GM12878 (cell line): Measurements from ENCODE around the gene FCRLB. TPM values are rescaled to one million over a fixed set of nuclear protein-coding genes. Genes with fewer than 3 reads are reported as not detected.

ENCODE experiments used
- BACH1 ChIP-seq: fragments of 450-650 bp; IDR thresholded peaks from 2 replicates; pipeline ENCODE4 v1.6.1; 2017; ENCODE audit warnings: mild to moderate bottlenecking, borderline replicate concordance
- CEBPZ ChIP-seq: fragments of 150-350 bp; IDR thresholded peaks from 2 replicates; pipeline ENCODE4 v1.6.1; 2016; ENCODE audit warnings: low read depth, low read length
- CREB1 ChIP-seq: IDR thresholded peaks from 2 replicates; pipeline ENCODE4 v1.6.1; 2012; ENCODE audit warnings: low read depth, mild to moderate bottlenecking, inconsistent platforms
- ESRRA ChIP-seq: IDR thresholded peaks from 2 replicates; pipeline ENCODE4 v1.6.1; 2012; ENCODE audit warnings: mild to moderate bottlenecking, low read length, improper control_type of control experiment
- ETV6 ChIP-seq, 2 experiments: fragments of 450-650 bp in 1 of 2; IDR thresholded peaks in 1 of 2; conservative IDR thresholded peaks in 1 of 2; 2 replicates each; pipeline ENCODE4 v1.6.1; 2014; ENCODE audit warnings: antibody characterized with exemption in 1 of 2, borderline replicate concordance in 1 of 2, low read depth in 1 of 2, mild to moderate bottlenecking in 1 of 2, moderate library complexity in 1 of 2
- FOS ChIP-seq: IDR thresholded peaks from 3 replicates; pipeline ENCODE4 v1.6.1; 2011; ENCODE audit warnings: borderline replicate concordance; ENCODE audit not compliant: insufficient read length; ENCODE audit errors: extremely low read depth
- GABPA ChIP-seq: IDR thresholded peaks from 2 replicates; pipeline ENCODE4 v1.6.1; 2014; ENCODE audit warnings: antibody characterized with exemption, low read depth, mild to moderate bottlenecking, inconsistent platforms
- IKZF1 ChIP-seq: fragments of 450-650 bp; conservative IDR thresholded peaks from 2 replicates; pipeline ENCODE4 v1.6.1; 2017; ENCODE audit warnings: antibody characterized with exemption, mild to moderate bottlenecking
- IRF4 ChIP-seq: IDR thresholded peaks from 2 replicates; pipeline ENCODE4 v1.6.1; 2011; ENCODE audit warnings: low read depth, low read length
- JUND ChIP-seq: IDR thresholded peaks from 2 replicates; pipeline ENCODE4 v1.6.1; 2012; ENCODE audit warnings: low read depth, mild to moderate bottlenecking, low read length, improper control_type of control experiment, moderate library complexity
- LARP7 ChIP-seq: fragments of 450-650 bp; IDR thresholded peaks from 2 replicates; pipeline ENCODE4 v1.6.1; 2017; ENCODE audit warnings: mild to moderate bottlenecking
- MAX ChIP-seq: IDR thresholded peaks from 2 replicates; pipeline ENCODE4 v1.6.1; 2012; ENCODE audit warnings: low read depth, low read length, improper control_type of control experiment
- PAX8 ChIP-seq: fragments of 450-650 bp; IDR thresholded peaks from 2 replicates; pipeline ENCODE4 v1.6.1; 2017; ENCODE audit warnings: mild to moderate bottlenecking, moderate library complexity
- PKNOX1 ChIP-seq: fragments of 450-650 bp; IDR thresholded peaks from 2 replicates; pipeline ENCODE4 v1.6.1; 2016; ENCODE audit warnings: mild to moderate bottlenecking
- RFX5 ChIP-seq: IDR thresholded peaks from 2 replicates; pipeline ENCODE4 v1.6.1; 2011; ENCODE audit warnings: low read depth, low read length, improper control_type of control experiment
- SMAD1 ChIP-seq: fragments of 450-650 bp; IDR thresholded peaks from 2 replicates; pipeline ENCODE4 v1.6.1; 2018; ENCODE audit warnings: mild to moderate bottlenecking, low read depth; ENCODE audit not compliant: partially characterized antibody
- SMC3 ChIP-seq: IDR thresholded peaks from 2 replicates; pipeline ENCODE4 v1.6.1; 2011; ENCODE audit warnings: low read length, improper control_type of control experiment, borderline replicate concordance
- STAT3 ChIP-seq: IDR thresholded peaks from 2 replicates; pipeline ENCODE4 v1.6.1; 2011; ENCODE audit warnings: low read depth, low read length, improper control_type of control experiment
- SUZ12 ChIP-seq: fragments of 200-600 bp; sonication (generic); IDR thresholded peaks from one replicate; pipeline ENCODE4 v1.6.1; 2018; ENCODE audit warnings: antibody characterized with exemption, mild to moderate bottlenecking; ENCODE audit not compliant: unreplicated experiment
- USF1 ChIP-seq: IDR thresholded peaks from 2 replicates; pipeline ENCODE4 v1.6.1; 2011; ENCODE audit warnings: borderline replicate concordance, low read depth, mild to moderate bottlenecking, moderate library complexity, mixed read lengths, low read length; ENCODE audit not compliant: insufficient read depth; ENCODE audit errors: extremely low read length
- WRNIP1 ChIP-seq: IDR thresholded peaks from 2 replicates; pipeline ENCODE4 v1.6.1; 2011; ENCODE audit warnings: low read depth, low read length, improper control_type of control experiment, borderline replicate concordance
- ZBTB33 ChIP-seq: fragments of 450-650 bp; IDR thresholded peaks from 2 replicates; pipeline ENCODE4 v1.6.1; 2017; ENCODE audit warnings: mild to moderate bottlenecking
- ZSCAN29 ChIP-seq: fragments of 450-650 bp; IDR thresholded peaks from 2 replicates; pipeline ENCODE4 v1.6.1; 2017; ENCODE audit warnings: mild to moderate bottlenecking, moderate library complexity
- polyA plus RNA-seq, 11 experiments: library from polyadenylated mRNA; depleted of rRNA in 4 of 11; unstranded in 6 of 11; stranded (reverse) in 5 of 11; fragments of >200 nt; fragmentation: Nextera tagmentation in 4 of 11; fragmentation: Illumina TruSeq in 1 of 11; extraction: Ambion mirVana in 4 of 11; extraction: Trizol in 1 of 11; gene quantifications; 1 replicate in 1 of 11; 2 replicates in 10 of 11; pipeline versions ENCODE4 v1.2.1 to v1.2.3, GENCODE V29; 2011 to 2016; ENCODE audit warnings: inconsistent platforms in 2 of 11, missing spikeins in 2 of 11, low read depth in 1 of 11
- total RNA-seq, 4 experiments: library from RNA; depleted of rRNA in 3 of 4; stranded (reverse); fragments of >200 nt in 3 of 4; fragmentation: Illumina TruSeq in 1 of 4; extraction: Trizol in 1 of 4; gene quantifications; 2 replicates each; pipeline versions ENCODE4 v1.2.1 to v1.2.3, GENCODE V29; 2013 to 2021

FCRLB gene
- total and polyA plus RNA-seq, 10 of the 15 experiments (the other 5 are each of a cell fraction or from before 2014, with no cell fraction given), result 0.55 to 11.7 (median 5.6) TPM

- TF ChIP-seq USF1 (no peak), MAX (no peak), RFX5 (no peak), SMAD1 (peak; percentile 31), BACH1 (peak; percentile 95), PAX8 (no peak), ETV6 (conservative IDR thresholded peaks at IDR 0.05 in 1 of 2, IDR thresholded peaks at IDR 0.05 in 1 of 2; ENCODE audit: borderline replicate concordance in 1 of 2, low read depth in 1 of 2) (peak in 1 of 2 experiments; percentile 53; a peak in 1 of 4 replicates), ZBTB33 (no peak), GABPA (peak; percentile 80), ZSCAN29 (peak; percentile 89), FOS (no peak), LARP7 (peak; percentile 74), IKZF1 (peak; percentile 95), IRF4 (peak; percentile 54; the same call in 1 of the 2 replicates), PKNOX1 (peak; percentile 49; the same call in 1 of the 2 replicates), CEBPZ (0 out of 2 replicates have a peak, but pooled peaks have one; percentile 34), SMC3 (no peak), SUZ12 (no peak), ESRRA (no peak), CREB1 (peak; percentile 98), WRNIP1 (no peak), JUND (no peak), STAT3 (no peak)
Measured at GRCh38 chr1:161766102-161766981, 45.0 kb downstream of the FCRLB start, which contains the start of gene ATF6 (continued).
